ENCODE measurements around the gene SOX5. TPM values are rescaled to one million over a fixed set of nuclear protein-coding genes. Genes with fewer than 3 reads are reported as not detected.
"Not testable (repeated sequence)": the region's sequence is repeated elsewhere in the genome, so short reads cannot be mapped to it uniquely, and the experiment has no call there.

The SOX5 gene
- total RNA-seq, 1 experiment from 2014 or later: not detected

GRCh38 chr12:23885394-23885793 lies 64.1 kb downstream of the SOX5 start:
- Mint-ChIP-seq H3K4me3 (ENCODE audit: low read depth, unreplicated experiment) (no peak overlapping the region), H3K27me3 (ENCODE audit: unreplicated experiment) (no peaks in the 10 kb centered on the region), H3K4me1 (ENCODE audit: low read depth, unreplicated experiment) (no peaks in the 10 kb centered on the region), H3K36me3 (ENCODE audit: insufficient read depth, unreplicated experiment) (no peaks in the 10 kb centered on the region), H3K27ac (ENCODE audit: unreplicated experiment) (no peak overlapping the region), H3K9me3 (ENCODE audit: low read depth, unreplicated experiment) (no peaks in the 10 kb centered on the region)
- CTCF ChIA-PET: no interaction called here
- TF ChIP-seq, protein P1, sequence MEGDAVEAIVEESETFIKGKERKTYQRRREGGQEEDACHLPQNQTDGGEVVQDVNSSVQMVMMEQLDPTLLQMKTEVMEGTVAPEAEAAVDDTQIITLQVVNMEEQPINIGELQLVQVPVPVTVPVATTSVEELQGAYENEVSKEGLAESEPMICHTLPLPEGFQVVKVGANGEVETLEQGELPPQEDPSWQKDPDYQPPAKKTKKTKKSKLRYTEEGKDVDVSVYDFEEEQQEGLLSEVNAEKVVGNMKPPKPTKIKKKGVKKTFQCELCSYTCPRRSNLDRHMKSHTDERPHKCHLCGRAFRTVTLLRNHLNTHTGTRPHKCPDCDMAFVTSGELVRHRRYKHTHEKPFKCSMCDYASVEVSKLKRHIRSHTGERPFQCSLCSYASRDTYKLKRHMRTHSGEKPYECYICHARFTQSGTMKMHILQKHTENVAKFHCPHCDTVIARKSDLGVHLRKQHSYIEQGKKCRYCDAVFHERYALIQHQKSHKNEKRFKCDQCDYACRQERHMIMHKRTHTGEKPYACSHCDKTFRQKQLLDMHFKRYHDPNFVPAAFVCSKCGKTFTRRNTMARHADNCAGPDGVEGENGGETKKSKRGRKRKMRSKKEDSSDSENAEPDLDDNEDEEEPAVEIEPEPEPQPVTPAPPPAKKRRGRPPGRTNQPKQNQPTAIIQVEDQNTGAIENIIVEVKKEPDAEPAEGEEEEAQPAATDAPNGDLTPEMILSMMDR (IDR thresholded peaks at IDR 0.05; ENCODE audit: unreplicated experiment): no peak
- intact Hi-C loops (cut with micrococcal nuclease; ENCODE audit: unreplicated experiment): no loop called here
- BruUV-seq (replicated peaks): no TSS peak
- DNase-seq: no peak

- no TSS peak for BruUV-seq (replicated peaks)
These were observed 64.6 kb downstream of the SOX5 start for GRCh38 chr12:23884909-23885308.

DNA sequence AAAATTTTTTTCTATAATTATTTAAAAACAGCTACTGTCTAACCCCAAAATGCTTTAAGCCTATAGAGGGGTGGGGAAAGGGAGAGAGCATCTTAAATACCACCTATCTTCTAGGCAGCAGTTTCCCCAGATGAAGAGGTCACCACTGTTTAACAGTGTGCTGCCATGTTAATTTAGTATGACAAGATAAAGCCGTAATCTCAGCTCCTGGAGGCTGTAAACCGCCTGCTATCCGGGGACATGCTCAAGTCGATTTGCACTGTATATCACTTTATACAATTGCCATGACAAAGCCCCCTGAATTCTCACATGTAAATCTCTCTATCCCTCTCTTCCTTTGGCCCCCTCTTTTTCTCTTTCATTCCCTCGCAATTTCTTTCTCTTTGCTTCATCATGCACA lies 68.5 kb downstream of the SOX5 start:
- H3K27me3 Mint-ChIP-seq (ENCODE audit: unreplicated experiment): no peaks in the 10 kb centered on the region
- no peak overlapping the region for H3K27ac Mint-ChIP-seq (ENCODE audit: unreplicated experiment)
- H3K4me1 Mint-ChIP-seq (ENCODE audit: low read depth, unreplicated experiment): no peaks in the 10 kb centered on the region
- CTCF ChIA-PET: no interaction called here
- TF ChIP-seq, protein P1 (IDR thresholded peaks at IDR 0.05; ENCODE audit: unreplicated experiment): no peak
- H3K9me3 Mint-ChIP-seq (ENCODE audit: low read depth, unreplicated experiment): no peaks in the 10 kb centered on the region
- DNase-seq: no peak
- H3K36me3 Mint-ChIP-seq (ENCODE audit: insufficient read depth, unreplicated experiment): no peaks in the 10 kb centered on the region
- no peak overlapping the region for H3K4me3 Mint-ChIP-seq (ENCODE audit: low read depth, unreplicated experiment)
- no TSS peak for BruUV-seq (replicated peaks)
- intact Hi-C loops (cut with micrococcal nuclease; ENCODE audit: unreplicated experiment): no loop called here

More at GRCh38 chr12:23884909-23885308, 64.6 kb downstream of the SOX5 start:
- no peak for DNase-seq
- no peaks in the 10 kb centered on the region for H3K4me1 Mint-ChIP-seq (ENCODE audit: low read depth, unreplicated experiment)
- H3K27me3 Mint-ChIP-seq (ENCODE audit: unreplicated experiment): no peaks in the 10 kb centered on the region
- H3K36me3 Mint-ChIP-seq (ENCODE audit: insufficient read depth, unreplicated experiment): no peaks in the 10 kb centered on the region
- CTCF ChIA-PET: no interaction called here
- intact Hi-C loops (cut with micrococcal nuclease; ENCODE audit: unreplicated experiment): no loop called here
- H3K27ac Mint-ChIP-seq (ENCODE audit: unreplicated experiment): no peak overlapping the region
- TF ChIP-seq, protein P1 (IDR thresholded peaks at IDR 0.05; ENCODE audit: unreplicated experiment): no peak
- H3K9me3 Mint-ChIP-seq (ENCODE audit: low read depth, unreplicated experiment): no peaks in the 10 kb centered on the region
- H3K4me3 Mint-ChIP-seq (ENCODE audit: low read depth, unreplicated experiment): no peak overlapping the region

GRCh38 chr12:23876618-23877017 lies 72.9 kb downstream of the SOX5 start:
- BruUV-seq (replicated peaks); CTCF ChIA-PET: not testable (repeated sequence)

GRCh38 chr12:23867794-23868193 lies 81.7 kb downstream of the SOX5 start:
- Mint-ChIP-seq H3K9me3 (ENCODE audit: low read depth, unreplicated experiment) (no peaks in the 10 kb centered on the region), H3K27me3 (ENCODE audit: unreplicated experiment) (no peaks in the 10 kb centered on the region), H3K27ac (ENCODE audit: unreplicated experiment) (no peak overlapping the region), H3K36me3 (ENCODE audit: insufficient read depth, unreplicated experiment) (no peaks in the 10 kb centered on the region), H3K4me1 (ENCODE audit: low read depth, unreplicated experiment) (no peaks in the 10 kb centered on the region), H3K4me3 (ENCODE audit: low read depth, unreplicated experiment) (no peak overlapping the region)
- CTCF ChIA-PET: no interaction called here
- no peak for DNase-seq
- no TSS peak for BruUV-seq (replicated peaks)
- intact Hi-C loops (cut with micrococcal nuclease; ENCODE audit: unreplicated experiment): no loop called here
- TF ChIP-seq, protein P1 (IDR thresholded peaks at IDR 0.05; ENCODE audit: unreplicated experiment): no peak

More at GRCh38 chr12:23876618-23877017, 72.9 kb downstream of the SOX5 start:
- H3K9me3 Mint-ChIP-seq (ENCODE audit: low read depth, unreplicated experiment); H3K27ac Mint-ChIP-seq (ENCODE audit: unreplicated experiment); H3K4me3 Mint-ChIP-seq (ENCODE audit: low read depth, unreplicated experiment); intact Hi-C loops (cut with micrococcal nuclease; ENCODE audit: unreplicated experiment); H3K4me1 Mint-ChIP-seq (ENCODE audit: low read depth, unreplicated experiment); H3K27me3 Mint-ChIP-seq (ENCODE audit: unreplicated experiment); H3K36me3 Mint-ChIP-seq (ENCODE audit: insufficient read depth, unreplicated experiment); DNase-seq: not testable (repeated sequence)
